ENCODE measurements around the gene NSA2. TPM values are rescaled to one million over a fixed set of nuclear protein-coding genes. Genes with fewer than 3 reads are reported as not detected.
"Not testable (repeated sequence)": the region's sequence is repeated elsewhere in the genome, so short reads cannot be mapped to it uniquely, and the experiment has no call there.

NSA2 gene
- 160 and 174 TPM in 2 replicates for total RNA-seq (2014; rRNA removed; shearing (Covaris generic))
- polyA plus RNA-seq (2014; cell fraction: nucleus; rRNA removed), result 104 and 188 TPM in 2 replicates

GRCh38 chr5:74766849-74767578 is at the start of gene NSA2, which contains the start of gene GFM2:
Gene NSA2, plus strand, starts transcription at chr5:74767249. Its CDS starts 112 bp downstream, at chr5:74767361.
Gene GFM2, minus strand, starts transcription at chr5:74767117. Its CDS starts 3,375 bp downstream, at chr5:74763742.
- DNase-seq (ENCODE audit: extremely low read depth, low read depth), result peak; percentile 89

DNA sequence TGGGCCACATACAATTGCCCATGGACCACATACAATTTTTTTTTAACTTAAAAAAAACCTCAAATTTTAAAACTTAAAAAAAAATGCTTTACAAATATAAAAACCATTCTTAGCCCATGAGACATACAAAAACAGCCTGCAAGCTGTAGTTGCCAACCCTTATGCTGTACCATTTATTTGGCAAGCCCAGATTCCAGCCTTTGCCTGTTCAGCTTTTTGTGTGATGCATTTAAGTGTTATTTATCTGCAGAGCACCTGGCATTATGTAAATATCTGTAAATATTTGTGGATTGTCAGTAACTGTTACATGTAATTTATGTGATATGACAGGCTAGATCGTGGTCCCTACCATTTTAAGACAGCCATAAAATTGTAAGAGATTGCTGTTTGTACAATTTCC is 49.5 kb upstream of the NSA2 start:
- DNase-seq (ENCODE audit: extremely low read depth, low read depth), result no peak

GRCh38 chr5:74722271-74722670 is 44.8 kb upstream of the NSA2 start:
- no peak for DNase-seq (ENCODE audit: extremely low read depth, low read depth)

DNA sequence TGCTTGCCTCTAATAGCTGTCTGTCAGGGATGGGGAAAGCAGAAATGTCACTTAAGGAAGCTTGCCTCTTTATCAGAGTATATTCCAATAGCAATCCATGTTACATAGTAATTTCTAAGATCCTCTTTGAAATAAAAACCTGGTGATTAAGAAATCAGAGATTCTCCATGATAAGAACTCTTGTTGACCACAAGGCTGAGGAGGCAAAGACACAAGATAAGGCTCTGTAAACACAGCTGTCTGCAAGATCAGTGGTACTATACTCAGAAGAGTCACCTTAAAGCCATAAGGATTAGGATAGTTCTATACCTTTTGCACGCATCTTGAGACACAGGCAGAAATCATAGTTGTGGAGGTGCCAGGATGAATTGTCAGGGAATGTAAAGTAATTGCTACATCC is 41.7 kb upstream of the NSA2 start:
- no peak for DNase-seq (ENCODE audit: extremely low read depth, low read depth)

- DNase-seq (ENCODE audit: extremely low read depth, low read depth), result no peak
Observed at GRCh38 chr5:74736759-74737158, 30.3 kb upstream of the NSA2 start.

- DNase-seq (ENCODE audit: extremely low read depth, low read depth), result no peak
Observed at GRCh38 chr5:74738406-74738805, 28.6 kb upstream of the NSA2 start.

- DNase-seq (ENCODE audit: extremely low read depth, low read depth), result not testable (repeated sequence)
Observed at GRCh38 chr5:74748742-74749141, 18.3 kb upstream of the NSA2 start.

DNA sequence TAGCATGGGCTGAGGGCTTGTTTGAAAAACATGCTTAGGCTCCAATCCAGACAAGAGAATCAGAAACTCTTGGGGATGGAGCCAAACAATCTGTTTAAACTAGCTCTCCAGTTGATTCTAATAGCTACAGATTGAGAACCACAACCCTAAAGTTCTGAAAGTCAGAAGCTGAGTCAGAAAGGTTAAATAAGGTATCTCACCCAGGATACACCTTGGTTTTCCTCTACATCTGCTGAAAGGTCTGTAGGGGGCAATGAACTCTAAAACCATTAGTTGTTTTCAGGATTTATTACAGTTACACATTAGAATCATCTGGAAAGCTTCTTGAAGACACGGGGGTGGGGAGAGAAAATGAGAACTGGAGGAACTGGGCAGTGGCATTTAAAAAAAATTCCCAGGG is 5.8 kb upstream of the NSA2 start:
- no peak for DNase-seq (ENCODE audit: extremely low read depth, low read depth)

DNA sequence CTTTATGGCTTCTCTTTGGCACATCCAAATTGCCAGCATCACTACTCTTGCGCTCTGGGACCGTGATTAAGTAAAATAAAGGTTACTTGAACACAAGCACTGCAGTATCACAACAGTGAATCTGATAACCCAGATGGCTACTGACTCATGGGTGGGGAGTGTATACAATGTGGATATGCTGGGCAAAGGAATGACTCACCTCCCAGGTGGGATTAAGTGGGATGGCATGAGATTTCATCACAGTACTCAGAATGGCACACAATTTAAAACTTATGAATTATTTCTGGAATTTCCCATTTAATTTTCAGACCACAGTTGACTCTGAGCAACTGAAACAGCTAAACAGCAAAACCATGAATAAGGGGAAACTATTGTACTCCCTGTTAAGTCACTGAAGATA is 4.5 kb upstream of the NSA2 start:
- peak; percentile 45 for DNase-seq (ENCODE audit: extremely low read depth, low read depth)

- no peak for DNase-seq (ENCODE audit: extremely low read depth, low read depth)
Observed at GRCh38 chr5:74763504-74763903, 3.5 kb upstream of the NSA2 start.

GRCh38 chr5:74765201-74765600 is 1.8 kb upstream of the NSA2 start:
- DNase-seq (ENCODE audit: extremely low read depth, low read depth), result no peak

DNA sequence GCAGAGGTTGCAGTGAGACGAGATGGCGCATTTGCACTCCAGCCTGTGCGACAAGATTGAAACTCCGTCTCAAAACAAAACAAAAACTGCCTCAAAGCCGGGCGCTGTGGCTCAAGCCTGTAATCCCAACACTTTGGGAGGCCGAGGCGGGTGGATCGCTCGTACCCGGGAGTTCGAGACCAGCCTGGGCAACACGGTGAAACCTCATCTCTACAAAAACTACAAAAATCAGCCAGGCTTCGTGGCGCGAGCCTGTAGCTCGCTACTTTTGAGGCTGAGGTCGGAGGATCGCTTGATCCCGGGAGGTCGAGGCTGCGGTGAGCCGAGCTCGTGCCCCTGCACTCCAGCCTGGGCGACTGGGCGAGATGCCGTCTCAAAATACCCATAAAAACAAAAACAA is 1.1 kb upstream of the NSA2 start:
- no peak for DNase-seq (ENCODE audit: extremely low read depth, low read depth)

DNA sequence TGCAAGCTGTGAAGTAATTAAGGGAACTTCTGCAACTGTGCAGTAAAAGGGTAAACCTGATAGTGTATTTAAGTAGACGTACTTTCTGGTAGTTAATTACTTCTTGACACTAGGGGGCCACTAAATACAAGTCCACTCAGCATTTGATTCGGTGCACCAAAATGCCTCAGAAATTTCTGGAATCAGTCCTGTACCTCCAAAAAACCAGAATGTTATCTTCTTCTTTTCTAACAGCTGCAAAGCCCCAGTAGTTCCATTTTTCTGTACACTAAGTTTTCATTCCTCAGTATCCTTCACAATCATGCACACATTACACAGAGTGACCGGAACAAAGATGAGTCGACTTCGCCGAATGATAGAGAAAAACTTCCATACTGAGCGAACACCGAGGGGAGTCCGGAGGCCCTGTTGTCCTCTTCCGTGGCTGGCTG is 616 bp upstream of the NSA2 start:
- DNase-seq (ENCODE audit: extremely low read depth, low read depth), result peak; percentile 34

DNA sequence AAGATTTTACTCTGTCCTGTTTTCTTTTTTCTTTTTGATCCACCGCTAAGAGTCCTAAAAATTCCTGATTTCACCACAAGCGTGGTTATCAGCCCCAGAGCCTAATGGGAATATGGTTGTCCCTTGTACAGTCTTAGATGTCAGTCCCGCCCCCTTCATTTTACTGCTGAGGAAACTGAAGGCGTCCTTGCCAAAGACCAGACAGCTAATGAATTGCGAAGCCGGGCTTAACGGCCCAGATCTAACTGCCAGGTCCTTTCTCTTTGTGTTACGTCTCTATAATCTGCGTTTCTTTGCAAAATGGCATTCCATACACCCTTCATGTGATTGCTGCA is 497 bp downstream of the NSA2 start:
- no peak for DNase-seq (ENCODE audit: extremely low read depth, low read depth)

- no peak for DNase-seq (ENCODE audit: extremely low read depth, low read depth)
Observed at GRCh38 chr5:74772359-74772758, 5.3 kb downstream of the NSA2 start.

DNA sequence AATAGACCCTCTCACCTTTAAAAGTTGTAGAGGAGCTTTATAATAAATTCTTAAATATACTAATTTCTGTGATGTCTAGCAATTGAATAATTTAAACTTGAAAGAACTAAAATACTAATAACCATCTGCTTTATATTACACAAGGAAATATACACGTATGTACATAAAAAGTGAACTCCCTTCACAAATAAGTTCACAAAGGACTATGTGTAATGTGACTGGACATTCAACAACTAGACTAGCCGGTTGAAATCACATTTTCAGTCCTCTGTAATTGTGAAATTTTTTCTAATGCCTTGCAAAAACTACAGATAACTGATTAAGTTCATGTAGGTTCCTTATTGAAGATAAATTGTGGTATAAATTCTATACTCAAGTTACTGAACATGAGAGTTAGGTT is 11.6 kb downstream of the NSA2 start:
- no peak for DNase-seq (ENCODE audit: extremely low read depth, low read depth)

GRCh38 chr5:74786851-74787250 is 19.8 kb downstream of the NSA2 start:
- DNase-seq (ENCODE audit: extremely low read depth, low read depth), result no peak

DNA sequence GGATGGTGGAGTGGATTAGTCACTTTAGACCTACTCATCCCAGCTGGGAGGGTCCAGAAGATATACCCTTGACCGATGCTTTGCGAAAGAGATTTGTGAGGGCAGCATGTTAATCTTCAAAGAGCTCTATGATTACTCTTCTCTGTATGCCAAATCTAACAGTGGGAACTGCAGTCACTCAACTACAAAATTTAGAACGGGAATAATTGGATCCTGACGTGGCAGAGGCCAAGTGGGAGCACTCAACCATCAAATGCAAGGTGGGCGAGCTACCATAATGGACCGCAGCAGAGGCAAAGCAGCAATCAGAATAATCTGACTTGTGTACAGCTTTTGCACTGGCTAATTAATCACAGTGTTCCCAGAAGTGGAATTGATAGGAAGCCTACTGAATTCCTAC is 20.4 kb downstream of the NSA2 start:
- DNase-seq (ENCODE audit: extremely low read depth, low read depth), result no peak

DNA sequence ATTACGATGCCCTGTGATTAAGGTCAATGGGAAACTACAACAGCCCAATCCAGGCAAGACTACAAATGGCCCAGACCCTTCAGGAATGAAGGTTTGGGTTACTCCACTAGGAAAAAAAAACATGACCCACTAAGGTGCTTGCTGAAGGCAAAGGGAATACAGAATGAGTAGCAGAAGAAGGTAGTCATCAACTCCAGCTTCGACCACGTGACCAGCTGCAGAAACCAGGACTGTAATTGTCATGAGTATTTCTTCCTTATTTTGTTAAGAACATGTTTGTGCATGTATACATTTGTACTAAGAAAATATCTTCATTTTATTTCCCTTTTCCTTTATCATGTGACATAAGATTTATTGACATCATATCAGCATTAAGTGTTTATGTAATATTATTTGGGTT is 24.6 kb downstream of the NSA2 start:
- not testable (repeated sequence) for DNase-seq (ENCODE audit: extremely low read depth, low read depth)

DNA sequence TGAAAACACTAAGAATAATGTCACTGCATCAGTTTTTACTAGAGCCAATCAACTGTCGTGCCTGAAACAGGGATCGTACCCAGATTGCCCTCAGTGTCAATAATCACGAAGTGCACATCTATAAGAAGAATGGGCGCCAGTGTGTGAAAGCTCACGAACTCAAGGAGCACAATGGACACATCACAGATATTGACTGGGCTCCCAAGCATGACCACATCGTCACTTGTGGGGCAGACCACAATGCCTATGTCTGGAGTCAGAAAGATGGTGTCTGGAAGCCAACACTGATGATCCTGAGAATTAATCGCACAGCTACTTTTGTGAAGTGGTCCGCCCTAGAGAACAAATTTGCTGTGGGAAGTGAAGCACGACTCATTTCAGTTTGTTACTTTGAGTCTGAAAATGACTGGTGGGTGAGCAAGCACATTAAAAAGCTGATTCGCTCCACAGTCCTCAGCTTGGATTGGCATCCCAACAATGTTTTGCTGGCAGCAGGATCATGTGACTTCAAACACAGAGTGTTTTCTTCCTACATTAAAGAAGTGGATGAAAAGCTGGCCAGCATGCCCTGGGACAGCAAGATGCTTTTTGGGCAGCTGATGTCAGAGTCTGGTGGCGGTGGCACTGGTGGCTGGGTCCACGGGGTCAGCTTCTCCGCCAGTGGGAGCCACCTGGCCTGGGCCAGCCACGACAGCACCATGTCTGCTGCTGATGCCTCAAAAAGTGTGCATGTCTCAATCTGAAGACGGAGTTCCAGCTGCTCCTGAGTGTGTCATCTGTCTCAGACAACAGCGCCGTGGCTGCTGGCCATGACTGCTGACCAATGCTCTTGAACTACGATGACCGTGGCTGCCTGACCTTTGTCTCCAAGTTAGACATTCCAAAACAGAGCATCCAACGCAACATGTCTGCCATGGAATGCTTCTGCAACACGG is 32.2 kb downstream of the NSA2 start:
- no peak for DNase-seq (ENCODE audit: extremely low read depth, low read depth)

DNA sequence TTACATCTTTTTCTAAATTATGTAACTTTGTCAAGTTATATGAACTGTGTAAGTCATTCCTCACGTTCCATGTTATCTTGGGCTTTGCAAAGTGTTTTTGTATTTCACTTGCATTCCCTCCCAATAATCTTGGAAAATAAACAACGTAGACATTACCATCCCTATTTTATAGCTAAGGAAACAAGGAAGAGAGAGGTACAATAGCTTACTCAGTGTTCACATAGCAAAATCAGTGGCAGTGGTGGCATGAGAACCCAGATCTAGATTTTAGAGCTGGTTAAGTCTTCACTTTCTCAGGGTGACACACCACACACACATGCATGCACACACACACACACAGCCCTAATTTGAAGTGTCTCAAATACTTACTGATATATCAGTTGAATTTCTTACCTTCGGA is 34.1 kb downstream of the NSA2 start:
- DNase-seq (ENCODE audit: extremely low read depth, low read depth), result no peak

DNA sequence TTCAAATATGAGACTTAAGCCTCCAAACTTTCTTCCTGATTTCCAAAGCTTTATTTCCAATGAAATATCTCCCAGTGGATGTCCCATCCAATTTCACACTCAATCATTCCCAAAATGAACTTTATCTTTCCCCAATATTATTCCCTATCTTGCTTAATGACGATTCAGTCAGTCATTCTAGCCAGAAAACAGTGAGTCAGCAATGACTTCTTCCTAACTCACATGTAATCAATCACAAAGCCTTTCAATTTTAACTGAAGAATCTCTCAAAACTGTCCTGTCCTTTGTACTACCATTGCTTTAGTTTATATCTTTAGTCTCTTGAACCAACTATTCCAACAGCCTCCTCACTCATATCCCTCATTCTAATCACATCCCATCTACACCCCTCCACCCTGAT is 34.9 kb downstream of the NSA2 start:
- no peak for DNase-seq (ENCODE audit: extremely low read depth, low read depth)
